Upper lobe of left lung (tissue), 6 donors: ENCODE results near the gene DDC. TPM values are rescaled to one million over a fixed set of nuclear protein-coding genes. Genes with fewer than 3 reads are reported as not detected.
"Not testable (repeated sequence)": the region's sequence is repeated elsewhere in the genome, so short reads cannot be mapped to it uniquely, and the experiment has no call there.

Experiments used
- ATAC-seq, 2 donors: fragments of 200-7000 bp; cut with Tn5 transposase; one replicate each; pipeline ENCODE4 v1.9.1; 2022; ENCODE audit warnings: mild to moderate bottlenecking in 2 of 2, moderate library complexity in 2 of 2; ENCODE audit not compliant: low FRiP score in 2 of 2
- DNase-seq, 2 donors: peaks; one replicate each; pipeline ENCODE4 v3.0.0-alpha.2; 2019 to 2020
- H3K27ac ChIP-seq, 4 donors: fragments of 200-600 bp; sonication (generic); one replicate each; pipeline ENCODE4 v1.5.1; 2016 to 2019
- H3K27me3 ChIP-seq, 4 donors: fragments of 200-600 bp; sonication (generic); one replicate each; pipeline ENCODE4 v1.5.1; 2017 to 2019
- H3K36me3 ChIP-seq, 4 donors: fragments of 200-600 bp; sonication (generic); one replicate each; pipeline ENCODE4 v1.5.1; 2016 to 2019
- H3K4me1 ChIP-seq, 4 donors: fragments of 200-600 bp; sonication (generic); one replicate each; pipeline ENCODE4 v1.5.1; 2018 to 2019
- H3K4me3 ChIP-seq, 4 donors: fragments of 200-600 bp; sonication (generic); one replicate each; pipeline ENCODE4 v1.5.1; 2017 to 2019; ENCODE audit warnings: mild to moderate bottlenecking in 2 of 4, moderate library complexity in 1 of 4
- H3K9me3 ChIP-seq, 4 donors: fragments of 200-600 bp; sonication (generic); one replicate each; pipeline ENCODE4 v1.5.1; 2018 to 2019
- EP300 ChIP-seq, 4 donors: sonication (generic); formaldehyde crosslinking; IDR thresholded peaks; one replicate each; pipeline ENCODE4 v1.5.1; 2017; ENCODE audit warnings: antibody characterized with exemption in 4 of 4, control low read depth in 2 of 4
- POLR2A ChIP-seq, 4 donors: fragments of 450-650 bp; IDR thresholded peaks; one replicate each; pipeline ENCODE4 v1.5.1; 2016 to 2017; ENCODE audit warnings: antibody characterized with exemption in 4 of 4, mild to moderate bottlenecking in 2 of 4
- POLR2AphosphoS5 ChIP-seq, 2 donors: sonication (generic); formaldehyde crosslinking; IDR thresholded peaks; one replicate each; pipeline ENCODE4 v1.5.1; 2017; ENCODE audit warnings: antibody characterized with exemption in 2 of 2
- WGBS, 2 donors: methylation state at CpG; one replicate each; pipeline ENCODE4 v1.1.5; 2017 to 2018; 5-methylcytosine and 5-hydroxymethylcytosine counted together
- total RNA-seq, 6 donors: library from RNA; depleted of rRNA in 4 of 6; stranded (reverse); fragments of >200 nt in 4 of 6; gene quantifications; one replicate each; pipeline versions ENCODE4 v1.1.0 to v1.2.1, GENCODE V29; 2016 to 2021
- TF ChIP-seq, protein P1 (sequence below), 6 experiments: fragments of 450-650 bp in 4 of 6; fragments of 200-600 bp in 2 of 6; sonication (generic) in 2 of 6; IDR thresholded peaks; one replicate each; pipeline ENCODE4 v1.5.1; 2016 to 2019; ENCODE audit warnings: antibody characterized with exemption in 6 of 6
- donor health status: DM: no; HTN: no; CAD: no; lungs with moderate emphysema.
- donor health status: DM: no; HTN: yes; CAD: no; lungs with severe emphysema.

DDC gene
- total RNA-seq, 6 donors from 2014 or later, result 1.2 to 2.0 (median 1.4) TPM; not detected in 1

DNA sequence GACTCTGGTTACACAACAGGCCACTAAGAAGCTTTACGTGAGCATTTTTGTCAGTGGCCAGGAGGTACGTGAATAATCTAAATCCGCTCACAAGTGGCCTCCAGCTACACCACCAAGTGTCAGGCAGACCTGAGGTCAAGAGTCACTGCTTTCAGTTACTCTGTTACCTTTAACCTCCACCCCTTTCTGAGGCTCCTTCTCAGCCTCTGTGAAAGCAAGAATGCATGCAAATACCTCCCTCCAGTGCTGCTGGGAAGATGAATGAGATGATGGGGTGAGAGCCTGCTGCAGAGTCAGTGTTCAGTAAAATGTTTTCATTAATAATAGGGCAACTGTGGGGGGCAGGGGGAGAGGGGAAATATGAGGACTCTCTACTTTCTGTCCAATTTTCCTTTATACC lies 11.2 kb downstream of the DDC start:
- Histone ChIP-seq H3K9me3 (no peaks in the 10 kb centered on the region), H3K4me3 (no peak overlapping the region), H3K36me3 (no peaks in the 10 kb centered on the region), H3K27me3 (no peaks in the 10 kb centered on the region), H3K27ac (no peak overlapping the region), H3K4me1 (peaks cover 0 to 12% (median 7%) of the 10 kb centered on the region in 4 donors)
- ATAC-seq (no peak), DNase-seq (no peak)
- WGBS, 2 donors, result 44 to 47% methylated on average over 3 of the region's 3 CpGs
- TF ChIP-seq, protein P1, sequence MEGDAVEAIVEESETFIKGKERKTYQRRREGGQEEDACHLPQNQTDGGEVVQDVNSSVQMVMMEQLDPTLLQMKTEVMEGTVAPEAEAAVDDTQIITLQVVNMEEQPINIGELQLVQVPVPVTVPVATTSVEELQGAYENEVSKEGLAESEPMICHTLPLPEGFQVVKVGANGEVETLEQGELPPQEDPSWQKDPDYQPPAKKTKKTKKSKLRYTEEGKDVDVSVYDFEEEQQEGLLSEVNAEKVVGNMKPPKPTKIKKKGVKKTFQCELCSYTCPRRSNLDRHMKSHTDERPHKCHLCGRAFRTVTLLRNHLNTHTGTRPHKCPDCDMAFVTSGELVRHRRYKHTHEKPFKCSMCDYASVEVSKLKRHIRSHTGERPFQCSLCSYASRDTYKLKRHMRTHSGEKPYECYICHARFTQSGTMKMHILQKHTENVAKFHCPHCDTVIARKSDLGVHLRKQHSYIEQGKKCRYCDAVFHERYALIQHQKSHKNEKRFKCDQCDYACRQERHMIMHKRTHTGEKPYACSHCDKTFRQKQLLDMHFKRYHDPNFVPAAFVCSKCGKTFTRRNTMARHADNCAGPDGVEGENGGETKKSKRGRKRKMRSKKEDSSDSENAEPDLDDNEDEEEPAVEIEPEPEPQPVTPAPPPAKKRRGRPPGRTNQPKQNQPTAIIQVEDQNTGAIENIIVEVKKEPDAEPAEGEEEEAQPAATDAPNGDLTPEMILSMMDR (IDR thresholded peaks at IDR 0.05), result no peak
- TF ChIP-seq POLR2A (IDR thresholded peaks at IDR 0.05) (no peak), EP300 (IDR thresholded peaks at IDR 0.05) (no peak), POLR2AphosphoS5 (IDR thresholded peaks at IDR 0.05) (no peak)

DNA sequence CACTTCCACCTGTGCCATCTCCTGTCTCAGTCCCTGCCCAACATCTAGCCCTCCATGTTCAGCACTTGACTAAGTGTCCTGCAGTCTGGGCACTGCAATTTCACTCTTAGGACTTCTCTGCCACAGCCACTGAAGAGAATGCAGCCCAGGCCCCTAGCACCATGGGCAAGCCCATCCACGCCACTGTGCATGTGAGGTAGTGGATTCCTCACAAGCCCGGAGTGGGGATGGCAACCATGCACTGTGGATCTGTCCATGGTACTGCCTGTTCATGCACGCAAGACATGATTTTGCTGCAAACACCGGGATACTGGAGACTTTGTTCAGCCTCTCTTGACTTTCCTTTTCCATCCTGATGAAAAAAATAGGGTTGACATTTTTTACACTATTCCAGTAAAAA lies 12.3 kb downstream of the DDC start:
- no peak overlapping the region for H3K4me3 ChIP-seq
- no peaks in the 10 kb centered on the region for H3K27me3 ChIP-seq
- ATAC-seq, result peak; percentile 37 to 64
- TF ChIP-seq EP300 (IDR thresholded peaks at IDR 0.05) (no peak), POLR2A (IDR thresholded peaks at IDR 0.05) (no peak), POLR2AphosphoS5 (IDR thresholded peaks at IDR 0.05) (no peak)
- TF ChIP-seq, protein P1 (IDR thresholded peaks at IDR 0.05), result no peak
- DNase-seq, result no peak
- H3K27ac ChIP-seq, result no peak overlapping the region
- H3K36me3 ChIP-seq, result no peaks in the 10 kb centered on the region
- H3K4me1 ChIP-seq, result peaks cover 0 to 9% (median 5%) of the 10 kb centered on the region in 4 donors
- no peaks in the 10 kb centered on the region for H3K9me3 ChIP-seq
- 21 to 56% methylated on average over 4 of the region's 4 CpGs for WGBS, 2 donors

DNA sequence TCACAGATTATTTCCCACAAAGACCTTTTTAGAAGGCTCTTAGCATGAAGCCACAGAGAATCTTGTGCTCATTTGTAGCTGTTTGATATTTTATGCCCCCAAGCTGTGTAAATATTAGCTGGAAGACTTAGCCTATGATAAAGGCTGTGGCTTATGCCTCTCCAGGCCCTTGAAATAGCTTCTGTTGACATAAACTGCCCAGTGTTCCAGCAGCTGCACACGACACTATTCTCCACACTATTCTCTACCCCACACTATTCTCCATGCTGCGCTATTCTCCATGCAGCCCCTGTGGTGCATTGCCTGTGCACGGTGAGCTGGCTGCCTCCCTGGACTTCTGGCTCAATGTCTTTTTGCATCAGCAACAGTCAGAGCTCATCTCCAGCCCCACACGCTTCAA lies 13.1 kb downstream of the DDC start:
- DNase-seq, result no peak

DNA sequence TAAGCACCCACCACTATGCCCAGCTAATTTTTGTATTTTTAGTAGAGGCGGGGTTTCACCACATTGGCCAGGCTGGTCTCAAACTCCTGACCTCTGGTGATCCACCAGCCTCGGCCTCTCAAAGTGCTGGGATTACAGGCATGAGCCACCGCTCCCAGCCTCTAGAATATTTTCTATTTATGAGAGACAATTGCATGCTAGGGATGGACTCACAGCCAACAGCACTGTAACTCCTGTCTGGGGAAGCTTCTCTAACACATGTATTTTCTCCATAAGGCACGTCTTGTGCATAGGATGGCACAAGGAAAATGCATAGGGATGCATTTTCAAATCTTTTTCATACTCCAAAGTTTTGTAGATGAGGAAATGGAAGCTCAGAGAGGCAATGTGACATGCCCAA lies 19.6 kb downstream of the DDC start:
- DNase-seq, H3K27ac ChIP-seq, H3K36me3 ChIP-seq, H3K9me3 ChIP-seq, ATAC-seq, H3K4me1 ChIP-seq, H3K4me3 ChIP-seq, H3K27me3 ChIP-seq: not testable (repeated sequence)
- WGBS, 2 donors, result 91 to 93% methylated on average over 4 of the region's 4 CpGs

More for the DNA sequence above, 13.1 kb downstream of the DDC start:
- H3K4me3 ChIP-seq, result no peak overlapping the region
- no peak overlapping the region for H3K27ac ChIP-seq
- ATAC-seq, result peak; percentile 35 to 82
- H3K36me3 ChIP-seq, result no peaks in the 10 kb centered on the region
- H3K4me1 ChIP-seq, result peaks cover 0 to 9% (median 4%) of the 10 kb centered on the region in 4 donors
- WGBS, 2 donors, result 46 to 79% methylated on average over 4 of the region's 4 CpGs
- H3K9me3 ChIP-seq, result no peaks in the 10 kb centered on the region
- TF ChIP-seq, protein P1 (IDR thresholded peaks at IDR 0.05), result no peak
- TF ChIP-seq EP300 (IDR thresholded peaks at IDR 0.05), result no peak
- TF ChIP-seq POLR2A (IDR thresholded peaks at IDR 0.05), result no peak
- no peak for TF ChIP-seq POLR2AphosphoS5 (IDR thresholded peaks at IDR 0.05)
- H3K27me3 ChIP-seq, result no peaks in the 10 kb centered on the region

DNA sequence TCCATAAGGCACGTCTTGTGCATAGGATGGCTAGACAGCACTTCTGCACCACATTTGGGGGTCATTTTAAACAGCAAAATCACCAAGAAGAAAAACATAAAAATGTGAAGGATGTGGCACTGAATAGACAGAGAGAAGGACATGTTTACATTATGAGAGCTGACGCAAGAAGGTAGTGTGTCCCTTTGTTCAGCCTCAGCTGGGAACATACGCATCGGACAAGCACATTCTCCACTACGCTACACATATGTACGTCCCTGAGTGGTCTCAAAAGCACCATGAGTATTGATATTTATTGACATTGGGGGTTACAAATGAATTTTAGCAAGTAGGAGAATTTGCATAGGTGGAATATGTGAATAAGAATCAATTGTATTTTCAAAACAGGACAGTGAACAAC lies 20.2 kb downstream of the DDC start:
- Histone ChIP-seq H3K27ac (no peak overlapping the region), H3K27me3 (no peaks in the 10 kb centered on the region), H3K36me3 (no peaks in the 10 kb centered on the region), H3K4me1 (no peaks in the 10 kb centered on the region), H3K4me3 (no peak overlapping the region), H3K9me3 (no peaks in the 10 kb centered on the region)
- no peak for DNase-seq
- TF ChIP-seq POLR2AphosphoS5 (IDR thresholded peaks at IDR 0.05) (no peak), POLR2A (IDR thresholded peaks at IDR 0.05) (no peak), EP300 (IDR thresholded peaks at IDR 0.05) (no peak)
- TF ChIP-seq, protein P1 (IDR thresholded peaks at IDR 0.05), result no peak
- WGBS, 2 donors, result 51 to 73% methylated on average over 6 of the region's 6 CpGs
- ATAC-seq, result no peak
